Endothelial cell (in vitro differentiated cells): ENCODE measurements around the gene DHRS12. TPM values are rescaled to one million over a fixed set of nuclear protein-coding genes. Genes with fewer than 3 reads are reported as not detected.

Source experiments
- DNase-seq: peaks from one replicate; pipeline ENCODE4 v3.0.0; 2021; ENCODE audit warnings: low spot score
- H3K27ac Mint-ChIP-seq: one replicate; pipeline ENCODE4 v1.8.0; 2021; ENCODE audit warnings: mixed read lengths, inconsistent platforms; ENCODE audit not compliant: unreplicated experiment
- H3K27me3 Mint-ChIP-seq: one replicate; pipeline ENCODE4 v1.8.0; 2021; ENCODE audit warnings: mild to moderate bottlenecking, moderate library complexity, mixed read lengths, inconsistent platforms; ENCODE audit not compliant: unreplicated experiment
- H3K36me3 Mint-ChIP-seq: one replicate; pipeline ENCODE4 v1.8.0; 2021; ENCODE audit warnings: mild to moderate bottlenecking, low read depth, mixed read lengths, inconsistent platforms; ENCODE audit not compliant: unreplicated experiment
- H3K4me1 Mint-ChIP-seq: one replicate; pipeline ENCODE4 v1.8.0; 2021; ENCODE audit warnings: mild to moderate bottlenecking, mixed read lengths, inconsistent platforms; ENCODE audit not compliant: unreplicated experiment
- H3K4me3 Mint-ChIP-seq: one replicate; pipeline ENCODE4 v1.8.0; 2021; ENCODE audit warnings: mild to moderate bottlenecking, mixed read lengths, inconsistent platforms; ENCODE audit not compliant: unreplicated experiment
- H3K9me3 Mint-ChIP-seq: one replicate; pipeline ENCODE4 v1.8.0; 2021; ENCODE audit warnings: mixed read lengths, inconsistent platforms; ENCODE audit not compliant: unreplicated experiment
- CTCF ChIP-seq: fragments of 200-600 bp; sonication (generic); IDR thresholded peaks from one replicate; pipeline ENCODE4 v1.5.0; 2021; ENCODE audit warnings: antibody characterized with exemption; ENCODE audit not compliant: unreplicated experiment
- total RNA-seq: library from RNA; stranded (reverse); fragmentation: NEBNext Ultra II Directional; extraction: Animal tissue kit (Norgen Biotek cat#: 25700); gene quantifications from one replicate; pipeline ENCODE4 v1.2.1, GENCODE V29; 2021; ENCODE audit not compliant: unreplicated experiment

Gene DHRS12
- total RNA-seq, 1 donor from 2014 or later, result 13.3 TPM

GRCh38 chr13:51723529-51723928 is 80.4 kb downstream of the DHRS12 start:
- no peaks in the 10 kb centered on the region for H3K9me3 Mint-ChIP-seq
- H3K27me3 Mint-ChIP-seq, result no peaks in the 10 kb centered on the region
- H3K36me3 Mint-ChIP-seq, result no peaks in the 10 kb centered on the region

GRCh38 chr13:51721496-51721895 is 82.5 kb downstream of the DHRS12 start:
- no peaks in the 10 kb centered on the region for H3K9me3 Mint-ChIP-seq
- H3K27ac Mint-ChIP-seq, result no peak overlapping the region
- DNase-seq, result no peak
- no peaks in the 10 kb centered on the region for H3K4me1 Mint-ChIP-seq
- no peaks in the 10 kb centered on the region for H3K27me3 Mint-ChIP-seq
- H3K36me3 Mint-ChIP-seq, result no peaks in the 10 kb centered on the region
- no peak for TF ChIP-seq CTCF
- H3K4me3 Mint-ChIP-seq, result no peak overlapping the region

More at GRCh38 chr13:51723529-51723928, 80.4 kb downstream of the DHRS12 start:
- Mint-ChIP-seq H3K4me3 (no peak overlapping the region), H3K4me1 (no peaks in the 10 kb centered on the region), H3K27ac (no peak overlapping the region)
- no peak for TF ChIP-seq CTCF
- DNase-seq, result no peak

GRCh38 chr13:51719394-51719793 is 84.6 kb downstream of the DHRS12 start:
- Mint-ChIP-seq H3K27ac (no peak overlapping the region), H3K9me3 (no peaks in the 10 kb centered on the region)

More at GRCh38 chr13:51719394-51719793, 84.6 kb downstream of the DHRS12 start:
- TF ChIP-seq CTCF, result no peak
- no peak for DNase-seq
- Mint-ChIP-seq H3K27me3 (no peaks in the 10 kb centered on the region), H3K4me3 (no peak overlapping the region), H3K36me3 (no peaks in the 10 kb centered on the region), H3K4me1 (no peaks in the 10 kb centered on the region)

Other genes with a start within 250 kb of the DHRS12 start
- gene WDFY2, start 219.7 kb downstream of the DHRS12 start, total RNA-seq, result 22.7 TPM
- gene TMEM272, start 41.0 kb upstream of the DHRS12 start, total RNA-seq, result 0.15 TPM
- gene CCDC70, start 57.8 kb upstream of the DHRS12 start, total RNA-seq, result not detected
- gene ATP7B, start 207.3 kb upstream of the DHRS12 start, total RNA-seq, result 19.3 TPM
- gene ALG11, start 208.2 kb upstream of the DHRS12 start, total RNA-seq, result 44.7 TPM
- 16.8 TPM for gene UTP14C, start 220.5 kb upstream of the DHRS12 start, total RNA-seq